ENCODE results near the gene PLCB4.

PLCB4 gene

GRCh38 chr20:9196110-9196509, 127.2 kb downstream of the PLCB4 start:
- TF ChIP-seq POLR2A (IDR thresholded peaks at IDR 0.05; ENCODE audit: low read depth, low read length) (no peak), POLR2AphosphoS5 (IDR thresholded peaks at IDR 0.05; ENCODE audit: low read depth, low read length) (no peak), TAF1 (IDR thresholded peaks at IDR 0.05; ENCODE audit: borderline replicate concordance, low read depth, low read length) (no peak)
- FAIRE-seq (no peak), DNase-seq (ENCODE audit: insufficient read length) (no peak)

DNA sequence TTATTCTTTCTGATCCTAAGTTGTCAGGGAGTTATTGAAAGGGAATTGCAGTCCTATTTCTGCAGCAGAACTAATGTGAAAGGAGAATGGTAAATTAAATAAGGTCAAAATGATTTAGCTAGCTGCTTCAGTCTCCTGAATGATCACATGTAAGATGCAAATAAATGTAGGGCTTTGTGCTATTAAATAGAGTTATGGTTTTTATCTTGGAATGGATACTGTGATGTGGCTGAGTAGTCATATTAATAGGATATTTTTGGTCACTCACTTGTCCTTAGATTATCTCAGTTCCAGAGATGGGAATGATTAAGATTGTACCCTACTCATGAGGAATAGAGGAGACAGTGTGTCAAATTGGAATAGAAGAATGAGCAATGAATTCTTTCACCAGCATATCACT, 129.6 kb downstream of the PLCB4 start:
- FAIRE-seq (no peak), DNase-seq (ENCODE audit: insufficient read length) (no peak)
- TF ChIP-seq POLR2A (IDR thresholded peaks at IDR 0.05; ENCODE audit: low read depth, low read length), result no peak
- TF ChIP-seq TAF1 (IDR thresholded peaks at IDR 0.05; ENCODE audit: borderline replicate concordance, low read depth, low read length), result no peak
- TF ChIP-seq POLR2AphosphoS5 (IDR thresholded peaks at IDR 0.05; ENCODE audit: low read depth, low read length), result no peak

DNA sequence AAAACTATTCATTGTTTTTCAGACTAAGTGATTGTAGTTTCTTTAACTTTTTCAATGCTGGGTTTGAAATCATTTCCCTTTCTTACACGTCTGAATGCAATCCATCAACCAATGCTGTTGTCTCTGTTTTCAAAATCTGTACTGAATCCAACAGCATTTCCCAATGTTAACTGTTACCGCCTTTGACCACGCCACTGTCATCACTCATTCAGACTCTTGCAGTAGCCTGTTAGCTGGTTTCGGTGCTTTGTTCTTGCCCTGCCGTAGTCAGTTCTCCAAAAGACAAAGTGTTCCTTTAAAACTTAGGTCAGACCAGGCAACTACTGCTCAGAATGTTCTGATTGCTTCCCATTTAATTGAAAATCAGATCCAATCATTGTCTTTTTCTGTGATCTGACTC, 131.3 kb downstream of the PLCB4 start:
- no peak for TF ChIP-seq POLR2AphosphoS5 (IDR thresholded peaks at IDR 0.05; ENCODE audit: low read depth, low read length)
- TF ChIP-seq TAF1 (IDR thresholded peaks at IDR 0.05; ENCODE audit: borderline replicate concordance, low read depth, low read length), result no peak
- no peak for TF ChIP-seq POLR2A (IDR thresholded peaks at IDR 0.05; ENCODE audit: low read depth, low read length)
- DNase-seq (ENCODE audit: insufficient read length), result no peak
- FAIRE-seq, result no peak

- DNase-seq (ENCODE audit: insufficient read length), result no peak
- no peak for TF ChIP-seq POLR2A (IDR thresholded peaks at IDR 0.05; ENCODE audit: low read depth, low read length)
- no peak for TF ChIP-seq POLR2AphosphoS5 (IDR thresholded peaks at IDR 0.05; ENCODE audit: low read depth, low read length)
- no peak for TF ChIP-seq TAF1 (IDR thresholded peaks at IDR 0.05; ENCODE audit: borderline replicate concordance, low read depth, low read length)
- FAIRE-seq, result no peak
These were observed 131.7 kb downstream of the PLCB4 start for GRCh38 chr20:9200620-9201019.

DNA sequence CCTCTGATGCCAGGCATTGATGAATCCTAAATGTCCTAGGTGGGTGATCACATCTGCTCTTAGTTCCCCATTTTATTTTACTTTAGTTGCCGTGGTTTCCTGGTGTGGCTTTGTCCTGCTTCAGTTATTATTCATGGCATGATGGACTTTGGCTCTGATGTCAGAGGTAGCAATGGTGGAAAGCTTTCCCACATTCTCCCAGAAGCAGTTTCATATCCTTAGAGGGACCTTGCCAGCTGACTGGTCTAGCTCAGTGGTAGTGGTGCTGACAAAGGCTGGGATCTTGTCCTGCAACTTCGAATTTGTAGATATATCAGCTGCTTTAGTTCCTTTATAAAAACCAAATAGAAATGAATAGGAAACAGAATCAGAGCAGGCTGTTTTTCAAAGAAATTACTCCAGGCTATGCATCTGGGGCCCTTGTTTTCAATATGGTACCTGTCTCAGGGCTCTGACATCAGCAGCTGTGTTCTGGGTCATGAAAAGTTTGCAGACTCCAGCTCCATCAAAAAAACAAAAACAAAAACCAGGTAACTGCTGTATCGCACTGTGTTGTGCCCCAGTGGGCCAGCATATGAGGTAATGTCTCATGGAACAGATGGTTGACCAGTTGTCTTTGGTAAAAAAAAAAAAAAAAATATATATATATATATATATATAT, 133.7 kb downstream of the PLCB4 start:
- FAIRE-seq (no peak), DNase-seq (ENCODE audit: insufficient read length) (no peak)
- TF ChIP-seq POLR2AphosphoS5 (IDR thresholded peaks at IDR 0.05; ENCODE audit: low read depth, low read length), result no peak
- TF ChIP-seq TAF1 (IDR thresholded peaks at IDR 0.05; ENCODE audit: borderline replicate concordance, low read depth, low read length), result no peak
- TF ChIP-seq POLR2A (IDR thresholded peaks at IDR 0.05; ENCODE audit: low read depth, low read length), result no peak

DNA sequence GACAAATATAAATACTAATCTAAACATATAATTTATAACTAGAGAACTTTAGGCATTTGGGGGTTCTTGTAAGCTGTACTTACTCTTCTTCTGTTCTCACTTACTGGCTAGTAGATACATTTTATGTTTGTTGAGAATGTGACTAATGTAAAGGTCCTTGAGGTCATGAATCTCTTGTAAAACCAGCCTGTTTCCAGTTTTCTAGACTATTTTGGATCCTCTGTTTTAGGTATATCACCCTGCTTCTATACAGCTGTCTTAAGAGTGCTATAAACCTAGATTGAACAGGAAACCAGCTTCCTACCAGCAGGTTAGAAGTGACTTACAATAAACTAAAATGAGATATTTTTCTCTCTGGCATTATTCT, 134.2 kb downstream of the PLCB4 start:
- no peak for TF ChIP-seq POLR2AphosphoS5 (IDR thresholded peaks at IDR 0.05; ENCODE audit: low read depth, low read length)
- no peak for TF ChIP-seq POLR2A (IDR thresholded peaks at IDR 0.05; ENCODE audit: low read depth, low read length)
- TF ChIP-seq TAF1 (IDR thresholded peaks at IDR 0.05; ENCODE audit: borderline replicate concordance, low read depth, low read length), result no peak
- FAIRE-seq, result no peak

GRCh38 chr20:9204979-9205378, 136.1 kb downstream of the PLCB4 start:
- TF ChIP-seq POLR2A (IDR thresholded peaks at IDR 0.05; ENCODE audit: low read depth, low read length) (no peak), TAF1 (IDR thresholded peaks at IDR 0.05; ENCODE audit: borderline replicate concordance, low read depth, low read length) (no peak), POLR2AphosphoS5 (IDR thresholded peaks at IDR 0.05; ENCODE audit: low read depth, low read length) (no peak)
- FAIRE-seq, result no peak
- DNase-seq (ENCODE audit: insufficient read length), result no peak

More for the DNA sequence above, 134.2 kb downstream of the PLCB4 start:
- no peak for DNase-seq (ENCODE audit: insufficient read length)

- FAIRE-seq (no peak), DNase-seq (ENCODE audit: insufficient read length) (no peak)
- TF ChIP-seq TAF1 (IDR thresholded peaks at IDR 0.05; ENCODE audit: borderline replicate concordance, low read depth, low read length) (no peak), POLR2A (IDR thresholded peaks at IDR 0.05; ENCODE audit: low read depth, low read length) (no peak), POLR2AphosphoS5 (IDR thresholded peaks at IDR 0.05; ENCODE audit: low read depth, low read length) (no peak)
These were observed 137.6 kb downstream of the PLCB4 start for GRCh38 chr20:9206486-9206885.

- DNase-seq (ENCODE audit: insufficient read length) (no peak), FAIRE-seq (no peak)
- TF ChIP-seq POLR2AphosphoS5 (IDR thresholded peaks at IDR 0.05; ENCODE audit: low read depth, low read length) (no peak), POLR2A (IDR thresholded peaks at IDR 0.05; ENCODE audit: low read depth, low read length) (no peak), TAF1 (IDR thresholded peaks at IDR 0.05; ENCODE audit: borderline replicate concordance, low read depth, low read length) (no peak)
These were observed 138.4 kb downstream of the PLCB4 start for GRCh38 chr20:9207253-9207652.

DNA sequence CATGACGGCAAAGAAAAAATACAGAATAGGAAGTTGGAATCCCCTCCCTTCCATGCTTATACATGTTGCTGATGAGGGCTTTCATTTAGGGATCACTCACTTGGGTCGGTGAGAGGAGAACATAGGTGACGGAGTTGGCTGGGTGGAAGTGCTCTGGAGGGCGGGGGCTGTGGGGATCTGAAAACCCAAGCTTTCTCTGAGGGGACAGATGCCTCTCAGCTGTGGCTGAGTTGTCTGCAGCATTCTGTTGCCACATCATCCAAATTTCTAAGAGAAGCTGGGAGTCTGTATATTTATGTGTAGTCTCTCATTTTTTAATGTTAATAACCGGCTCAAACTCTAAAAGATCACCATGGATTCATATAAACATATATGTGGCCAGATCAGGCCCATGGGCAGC, 141.5 kb downstream of the PLCB4 start:
- DNase-seq (ENCODE audit: insufficient read length) (no peak), FAIRE-seq (no peak)
- TF ChIP-seq TAF1 (IDR thresholded peaks at IDR 0.05; ENCODE audit: borderline replicate concordance, low read depth, low read length) (no peak), POLR2A (IDR thresholded peaks at IDR 0.05; ENCODE audit: low read depth, low read length) (no peak), POLR2AphosphoS5 (IDR thresholded peaks at IDR 0.05; ENCODE audit: low read depth, low read length) (no peak)

GRCh38 chr20:9211016-9211760, 142.3 kb downstream of the PLCB4 start:
- no peak for TF ChIP-seq POLR2A (IDR thresholded peaks at IDR 0.05; ENCODE audit: low read depth, low read length)
- TF ChIP-seq POLR2AphosphoS5 (IDR thresholded peaks at IDR 0.05; ENCODE audit: low read depth, low read length), result no peak
- TF ChIP-seq TAF1 (IDR thresholded peaks at IDR 0.05; ENCODE audit: borderline replicate concordance, low read depth, low read length), result no peak
- FAIRE-seq (no peak), DNase-seq (ENCODE audit: insufficient read length) (no peak)

GRCh38 chr20:9212735-9213134, 143.8 kb downstream of the PLCB4 start:
- no peak for FAIRE-seq
- DNase-seq (ENCODE audit: insufficient read length), result no peak
- no peak for TF ChIP-seq TAF1 (IDR thresholded peaks at IDR 0.05; ENCODE audit: borderline replicate concordance, low read depth, low read length)
- TF ChIP-seq POLR2A (IDR thresholded peaks at IDR 0.05; ENCODE audit: low read depth, low read length), result no peak
- TF ChIP-seq POLR2AphosphoS5 (IDR thresholded peaks at IDR 0.05; ENCODE audit: low read depth, low read length), result no peak
